ENCODE results near the gene DEFB128. TPM values are rescaled to one million over a fixed set of nuclear protein-coding genes. Genes with fewer than 3 reads are reported as not detected.

The DEFB128 gene
- polyA plus RNA-seq, 3 donors, result not detected

DNA sequence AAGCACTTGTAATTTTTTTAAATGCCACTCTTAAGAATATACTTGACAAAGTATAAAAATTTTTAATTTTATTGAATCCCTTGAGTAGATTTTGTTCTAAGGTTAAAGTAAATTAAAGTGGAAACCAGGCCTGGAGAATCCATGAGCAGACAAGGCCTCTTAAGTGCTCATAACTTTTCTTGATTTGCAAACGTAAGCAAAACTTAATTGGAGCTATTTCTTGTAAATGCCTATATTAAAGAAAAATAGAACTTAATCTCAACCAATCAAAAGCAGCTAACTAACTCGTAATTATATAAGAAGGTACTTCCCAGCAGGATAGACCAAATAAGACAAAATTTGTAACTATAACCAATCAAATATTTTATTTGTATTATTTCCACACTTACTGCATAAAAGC lies 24.9 kb upstream of the DEFB128 start:
- Histone ChIP-seq H3K27me3 (ENCODE audit: control insufficient read depth in 2 of 2, insufficient read depth in 2 of 2, low read length in 2 of 2) (no peaks in the 10 kb centered on the region), H3K4me3 (replicated peaks in 1 of 3; ENCODE audit: low read depth in 2 of 3, low read length in 3 of 3) (no peak overlapping the region), H3K79me2 (ENCODE audit: insufficient read depth, low read length) (no peaks in the 10 kb centered on the region), H3K36me3 (replicated peaks in 1 of 2; ENCODE audit: control insufficient read depth in 1 of 2, insufficient read depth in 2 of 2, low read length in 2 of 2) (no peaks in the 10 kb centered on the region), H3K9me3 (replicated peaks in 1 of 2; ENCODE audit: control insufficient read depth in 1 of 2, insufficient read depth in 1 of 2, low read length in 2 of 2) (no peaks in the 10 kb centered on the region), H3K9ac (ENCODE audit: insufficient read depth, low read length, poor library complexity, severe bottlenecking) (no peak overlapping the region), H4K20me1 (ENCODE audit: insufficient read depth, low read length) (no peaks in the 10 kb centered on the region), H2AFZ (ENCODE audit: insufficient read depth, low read depth, low read length, poor library complexity, severe bottlenecking) (no peak overlapping the region), H3K27ac (ENCODE audit: low read depth in 1 of 2, low read length in 2 of 2) (no peak overlapping the region), H3K4me1 (ENCODE audit: control insufficient read depth in 1 of 2, insufficient read depth in 2 of 2, low read length in 2 of 2) (no peaks in the 10 kb centered on the region), H3K4me2 (replicated peaks; ENCODE audit: extremely low read depth, low read length, poor library complexity, severe bottlenecking) (no peak overlapping the region)
- no CpG with 5 or more reads among the region's 2 CpGs for WGBS (ENCODE audit: insufficient coverage)
- Mint-ChIP-seq H3K9me3 (no peaks in the 10 kb centered on the region), H3K4me3 (no peak overlapping the region), H3K27ac (no peak overlapping the region), H3K4me1 (no peaks in the 10 kb centered on the region), H3K36me3 (no peaks in the 10 kb centered on the region), H3K27me3 (ENCODE audit: low read depth in 3 of 3) (peaks cover 0 to 3% (median 2%) of the 10 kb centered on the region in 3 donors)
- intact Hi-C loops (cut with micrococcal nuclease), result no loop called here
- no peak for DNase-seq
- no peak for TF ChIP-seq CTCF (IDR thresholded peaks at IDR 0.05)

DNA sequence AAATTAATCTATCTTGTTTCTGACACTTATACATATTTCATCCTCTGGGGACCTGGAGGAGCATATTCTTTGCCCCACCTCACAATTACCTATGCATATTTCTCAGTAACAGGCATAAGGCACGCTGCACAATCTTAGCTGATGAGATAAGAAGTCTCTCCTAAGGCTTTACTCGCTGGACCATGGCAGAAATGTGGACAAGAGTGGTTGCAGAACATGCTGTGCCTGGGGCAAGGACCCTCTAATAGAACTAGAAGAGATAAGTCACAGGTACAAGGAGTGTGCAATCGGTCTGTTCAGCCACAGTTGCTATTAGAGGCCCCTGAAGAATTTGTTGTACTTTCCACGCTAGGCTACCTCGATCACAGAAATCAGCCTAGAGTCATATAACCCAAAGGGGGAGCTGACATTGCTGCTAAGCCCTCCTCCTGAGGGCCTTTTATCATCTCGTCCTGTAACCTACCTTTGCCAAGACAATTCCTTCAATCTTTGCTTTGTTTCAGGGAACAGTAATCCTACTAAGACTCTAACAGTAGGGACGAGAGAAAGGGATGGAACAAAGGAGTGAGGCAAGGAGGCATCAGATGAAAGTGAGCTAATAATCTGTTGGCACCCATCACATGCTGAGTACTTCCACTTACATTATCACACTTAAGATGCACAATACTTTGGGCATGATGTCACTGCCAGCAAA lies 21.4 kb upstream of the DEFB128 start:
- Histone ChIP-seq H3K9me3 (replicated peaks in 1 of 2; ENCODE audit: control insufficient read depth in 1 of 2, insufficient read depth in 1 of 2, low read length in 2 of 2) (no peaks in the 10 kb centered on the region), H3K4me1 (ENCODE audit: control insufficient read depth in 1 of 2, insufficient read depth in 2 of 2, low read length in 2 of 2) (no peaks in the 10 kb centered on the region), H3K4me2 (replicated peaks; ENCODE audit: extremely low read depth, low read length, poor library complexity, severe bottlenecking) (no peak overlapping the region), H4K20me1 (ENCODE audit: insufficient read depth, low read length) (no peaks in the 10 kb centered on the region), H3K4me3 (replicated peaks in 1 of 3; ENCODE audit: low read depth in 2 of 3, low read length in 3 of 3) (no peak overlapping the region), H3K36me3 (replicated peaks in 1 of 2; ENCODE audit: control insufficient read depth in 1 of 2, insufficient read depth in 2 of 2, low read length in 2 of 2) (no peaks in the 10 kb centered on the region), H3K79me2 (ENCODE audit: insufficient read depth, low read length) (no peaks in the 10 kb centered on the region), H3K27me3 (ENCODE audit: control insufficient read depth in 2 of 2, insufficient read depth in 2 of 2, low read length in 2 of 2) (no peaks in the 10 kb centered on the region), H2AFZ (ENCODE audit: insufficient read depth, low read depth, low read length, poor library complexity, severe bottlenecking) (no peak overlapping the region), H3K9ac (ENCODE audit: insufficient read depth, low read length, poor library complexity, severe bottlenecking) (no peak overlapping the region), H3K27ac (ENCODE audit: low read depth in 1 of 2, low read length in 2 of 2) (no peak overlapping the region)
- Mint-ChIP-seq H3K4me1 (no peaks in the 10 kb centered on the region), H3K9me3 (no peaks in the 10 kb centered on the region), H3K36me3 (no peaks in the 10 kb centered on the region), H3K4me3 (no peak overlapping the region), H3K27me3 (ENCODE audit: low read depth in 3 of 3) (no peaks in the 10 kb centered on the region), H3K27ac (no peak overlapping the region)
- DNase-seq, result no peak
- no peak for TF ChIP-seq CTCF (IDR thresholded peaks at IDR 0.05)
- intact Hi-C loops (cut with micrococcal nuclease), result no loop called here
- 69% methylated on average over 2 of the region's 7 CpGs for WGBS (ENCODE audit: insufficient coverage)

Data from CD14-positive monocyte (primary cell).